CD14-positive monocyte (primary cell): ENCODE results near the gene PHACTR3. TPM values are rescaled to one million over a fixed set of nuclear protein-coding genes. Genes with fewer than 3 reads are reported as not detected.

Experiments
- DNase-seq, 3 donors: peaks; one replicate each; pipeline ENCODE4 v3.0.0-alpha.2; 2011 to 2022
- H2AFZ ChIP-seq: 2 replicates; pipeline ENCODE4 v1.6.0; 2012; ENCODE audit warnings: mild to moderate bottlenecking, low read depth, low read length, inconsistent platforms; ENCODE audit not compliant: insufficient read depth, poor library complexity, severe bottlenecking
- H3K27ac ChIP-seq, 2 donors: 1 replicate in 1 of 2; 2 replicates in 1 of 2; pipeline ENCODE4 v1.5.1; 2012 to 2013; ENCODE audit warnings: low read length in 2 of 2, control low read depth in 1 of 2, inconsistent platforms in 1 of 2, low read depth in 1 of 2, mild to moderate bottlenecking in 1 of 2
- H3K27me3 ChIP-seq, 2 donors: one replicate each; pipeline versions ENCODE4 v1.6.0 to v1.6.1; 2011 to 2013; ENCODE audit warnings: low read length in 2 of 2; ENCODE audit not compliant: control insufficient read depth in 2 of 2, insufficient read depth in 2 of 2
- H3K36me3 ChIP-seq, 2 donors: replicated peaks in 1 of 2; 1 replicate in 1 of 2; 2 replicates in 1 of 2; pipeline versions ENCODE4 v1.5.1 to v1.6.1; 2012 to 2013; ENCODE audit warnings: low read length in 2 of 2, control low read depth in 1 of 2, inconsistent platforms in 1 of 2, mild to moderate bottlenecking in 1 of 2; ENCODE audit not compliant: insufficient read depth in 2 of 2, control insufficient read depth in 1 of 2
- H3K4me1 ChIP-seq, 2 donors: 1 replicate in 1 of 2; 2 replicates in 1 of 2; pipeline versions ENCODE4 v1.5.1 to v1.6.1; 2012 to 2013; ENCODE audit warnings: low read length in 2 of 2, control low read depth in 1 of 2, inconsistent platforms in 1 of 2, mild to moderate bottlenecking in 1 of 2, moderate library complexity in 1 of 2; ENCODE audit not compliant: insufficient read depth in 2 of 2, control insufficient read depth in 1 of 2
- H3K4me2 ChIP-seq: replicated peaks from 2 replicates; pipeline ENCODE3; 2012; ENCODE audit warnings: low read length, moderate library complexity, mild to moderate bottlenecking; ENCODE audit not compliant: poor library complexity, severe bottlenecking; ENCODE audit errors: extremely low read depth
- H3K4me3 ChIP-seq, 3 experiments: fragments of 200-600 bp in 1 of 3; sonication (generic) in 1 of 3; replicated peaks in 1 of 3; 1 replicate in 2 of 3; 2 replicates in 1 of 3; pipeline ENCODE4 v1.5.1; 2011 to 2013; ENCODE audit warnings: low read length in 3 of 3, mild to moderate bottlenecking in 3 of 3, control low read depth in 2 of 3, low read depth in 2 of 3, inconsistent platforms in 1 of 3, moderate library complexity in 1 of 3
- H3K79me2 ChIP-seq: 2 replicates; pipeline ENCODE4 v1.6.0; 2012; ENCODE audit warnings: mild to moderate bottlenecking, control low read depth, inconsistent platforms, low read length, moderate library complexity; ENCODE audit not compliant: insufficient read depth
- H3K9ac ChIP-seq: 2 replicates; pipeline ENCODE4 v1.6.0; 2017; ENCODE audit warnings: low read length, mild to moderate bottlenecking; ENCODE audit not compliant: insufficient read depth, poor library complexity, severe bottlenecking
- H3K9me3 ChIP-seq, 2 donors: replicated peaks in 1 of 2; 1 replicate in 1 of 2; 2 replicates in 1 of 2; pipeline versions ENCODE4 v1.5.1 to v1.6.1; 2012 to 2013; ENCODE audit warnings: low read length in 2 of 2, control low read depth in 1 of 2; ENCODE audit not compliant: control insufficient read depth in 1 of 2, insufficient read depth in 1 of 2
- H4K20me1 ChIP-seq: 2 replicates; pipeline ENCODE4 v1.6.0; 2012; ENCODE audit warnings: mild to moderate bottlenecking, low read length, control low read depth, moderate library complexity; ENCODE audit not compliant: insufficient read depth
- H3K27ac Mint-ChIP-seq, 7 donors: one replicate each; pipeline ENCODE4 v1.8.0; 2020; ENCODE audit warnings: mild to moderate bottlenecking in 7 of 7, mixed read lengths in 7 of 7, moderate library complexity in 6 of 7, inconsistent platforms in 2 of 7
- H3K27me3 Mint-ChIP-seq, 3 donors: one replicate each; pipeline ENCODE4 v1.8.0; 2021 to 2022; ENCODE audit warnings: low read depth in 3 of 3, mild to moderate bottlenecking in 3 of 3, mixed read lengths in 3 of 3, moderate library complexity in 3 of 3, inconsistent platforms in 1 of 3
- H3K36me3 Mint-ChIP-seq, 2 donors: one replicate each; pipeline ENCODE4 v1.8.0; 2020; ENCODE audit warnings: mixed read lengths in 2 of 2, inconsistent platforms in 1 of 2, mild to moderate bottlenecking in 1 of 2
- H3K4me1 Mint-ChIP-seq: one replicate; pipeline ENCODE4 v1.8.0; 2020; ENCODE audit warnings: mild to moderate bottlenecking, mixed read lengths
- H3K4me3 Mint-ChIP-seq, 2 donors: one replicate each; pipeline ENCODE4 v1.8.0; 2020; ENCODE audit warnings: mild to moderate bottlenecking in 2 of 2, mixed read lengths in 2 of 2, moderate library complexity in 1 of 2
- H3K9me3 Mint-ChIP-seq, 7 donors: one replicate each; pipeline ENCODE4 v1.8.0; 2020 to 2022; ENCODE audit warnings: mixed read lengths in 7 of 7, mild to moderate bottlenecking in 6 of 7, moderate library complexity in 6 of 7, inconsistent platforms in 2 of 7
- CTCF ChIP-seq: fragments of 200-600 bp; IDR thresholded peaks from one replicate; pipeline ENCODE4 v1.8.0; 2022; ENCODE audit warnings: antibody characterized with exemption, mild to moderate bottlenecking
- WGBS: methylation state at CpG from one replicate; pipeline ENCODE4 v1.1.5; 2013; ENCODE audit warnings: missing lambda C conversion rate; ENCODE audit not compliant: insufficient coverage; 5-methylcytosine and 5-hydroxymethylcytosine counted together
- intact Hi-C, 2 donors: fragments of 100-400 bp; cut with micrococcal nuclease; formaldehyde crosslinking; loops; one replicate each; pipeline versions ENCODE4 v1.15.0 to v1.15.1; 2023
- polyA plus RNA-seq, 3 donors: library from polyadenylated mRNA; depleted of rRNA in 1 of 3; unstranded in 2 of 3; stranded (reverse) in 1 of 3; fragments of 300-500 nt in 2 of 3; fragments of >200 nt in 1 of 3; fragmentation: Illumina TruSeq in 2 of 3; gene quantifications; 1 replicate in 2 of 3; 2 replicates in 1 of 3; pipeline ENCODE4 v1.2.3, GENCODE V29; 2012 to 2021

PHACTR3 gene
- polyA plus RNA-seq, 3 donors = 0.11 to 0.17 TPM; not detected in 1

GRCh38 chr20:59830665-59831023 is 226.3 kb downstream of the PHACTR3 start:
- WGBS = 65% methylated on average over 6 of the region's 6 CpGs
- TF ChIP-seq CTCF = no peak
- H3K36me3 Mint-ChIP-seq = no peaks in the 10 kb centered on the region
- no peak overlapping the region for H3K9ac ChIP-seq
- no peak overlapping the region for H3K4me3 Mint-ChIP-seq
- H3K9me3 Mint-ChIP-seq = peaks cover 0 to 3% (median 0%) of the 10 kb centered on the region in 7 donors
- H3K27me3 ChIP-seq = no peaks in the 10 kb centered on the region
- H3K27me3 Mint-ChIP-seq = peaks cover 9 to 10% (median 9%) of the 10 kb centered on the region in 3 donors
- no peak for DNase-seq
- no peaks in the 10 kb centered on the region for H3K79me2 ChIP-seq
- no peaks in the 10 kb centered on the region for H3K36me3 ChIP-seq
- H3K4me2 ChIP-seq = no peak overlapping the region
- H3K4me3 ChIP-seq = no peak overlapping the region
- H3K4me1 ChIP-seq = no peaks in the 10 kb centered on the region
- no peak overlapping the region for H3K27ac Mint-ChIP-seq
- H2AFZ ChIP-seq = no peak overlapping the region
- intact Hi-C loops = no loop called here
- no peak overlapping the region for H3K27ac ChIP-seq
- peaks cover 4% of the 10 kb centered on the region for H3K4me1 Mint-ChIP-seq
- no peaks in the 10 kb centered on the region for H3K9me3 ChIP-seq
- H4K20me1 ChIP-seq = no peaks in the 10 kb centered on the region

- no peak for TF ChIP-seq CTCF
- peaks cover 10% of the 10 kb centered on the region for H3K4me1 Mint-ChIP-seq
- H3K27me3 Mint-ChIP-seq = peaks cover 14 to 15% (median 14%) of the 10 kb centered on the region in 3 donors
- Histone ChIP-seq H3K4me3 (no peak overlapping the region), H3K9me3 (no peaks in the 10 kb centered on the region), H3K27ac (no peak overlapping the region), H3K79me2 (no peaks in the 10 kb centered on the region), H2AFZ (no peak overlapping the region), H3K9ac (no peak overlapping the region), H3K4me2 (no peak overlapping the region), H3K4me1 (peaks cover 0 to 5% of the 10 kb centered on the region in 2 donors), H4K20me1 (no peaks in the 10 kb centered on the region), H3K27me3 (peaks cover 0 to 4% of the 10 kb centered on the region in 2 donors), H3K36me3 (no peaks in the 10 kb centered on the region)
- DNase-seq = no peak
- 81% methylated on average over 14 of the region's 23 CpGs for WGBS
- peaks cover 0 to 3% (median 0%) of the 10 kb centered on the region in 7 donors for H3K9me3 Mint-ChIP-seq
- H3K36me3 Mint-ChIP-seq = no peaks in the 10 kb centered on the region
- intact Hi-C loops = no loop called here
- H3K27ac Mint-ChIP-seq = no peak overlapping the region
- no peak overlapping the region for H3K4me3 Mint-ChIP-seq
Measured at GRCh38 chr20:59831024-59831915, 226.9 kb downstream of the PHACTR3 start.
